Right cardiac atrium (tissue), 5 donors: Measurements from ENCODE around the gene PDLIM7. TPM values are rescaled to one million over a fixed set of nuclear protein-coding genes. Genes with fewer than 3 reads are reported as not detected.
A peak's percentile ranks its signal among the peaks of the same experiment; 100 is the strongest.

Source experiments
- ATAC-seq, 2 donors: fragments of 200-7000 bp; cut with Tn5 transposase; one replicate each; pipeline versions ENCODE4 v1.8.0 to v1.9.1; 2020; ENCODE audit warnings: moderate library complexity in 2 of 2, mild to moderate bottlenecking in 1 of 2
- DNase-seq, 3 donors: peaks; one replicate each; pipeline ENCODE4 v3.0.0-alpha.2; 2020
- H3K27ac ChIP-seq: one replicate; pipeline ENCODE4 v1.5.1; 2013; ENCODE audit warnings: mild to moderate bottlenecking, low read length, control low read depth, moderate library complexity
- H3K27me3 ChIP-seq: one replicate; pipeline ENCODE4 v1.6.1; 2013; ENCODE audit not compliant: control insufficient read depth, insufficient read depth
- H3K4me1 ChIP-seq: one replicate; pipeline ENCODE4 v1.6.1; 2013; ENCODE audit warnings: low read length; ENCODE audit not compliant: control insufficient read depth, insufficient read depth
- H3K4me3 ChIP-seq: one replicate; pipeline ENCODE4 v1.5.1; 2013; ENCODE audit warnings: low read length, control low read depth
- H3K9me3 ChIP-seq: one replicate; pipeline ENCODE4 v1.6.1; 2013; ENCODE audit warnings: low read length; ENCODE audit not compliant: control insufficient read depth
- whole genome bisulfite sequencing: extraction: QIAGEN DNeasy Blood & Tissue Kit; methylation state at CpG from one replicate; pipeline ENCODE4 v1.1.7; 2013; 5-methylcytosine and 5-hydroxymethylcytosine counted together
- intact Hi-C, 4 donors: fragments of 100-400 bp; cut with DNase I; formaldehyde crosslinking; loops; one replicate each; pipeline versions ENCODE4 v1.11.0 to v1.14.0; 2022 to 2023
- polyA plus RNA-seq: library from polyadenylated mRNA; stranded (reverse); fragments of 200-250 nt; gene quantifications from one replicate; pipeline ENCODE4 v1.2.3, GENCODE V29; 2013
- total RNA-seq, 4 donors: library from RNA; stranded (reverse); fragmentation: NEBNext Ultra II Directional; extraction: Animal tissue kit (Norgen Biotek cat#: 25700); gene quantifications; one replicate each; pipeline ENCODE4 v1.2.1, GENCODE V29; 2021
- donor health status: healthy with polysubstance abuse.
- donor health status: DM: no; HTN: yes; CAD: no.
- donor health status: DM: no; HTN: no; CAD: no.
- donor health status: DM: no; HTN: yes; CAD: no; lungs with severe emphysema.
- donor health status: DM: yes; HTN: yes; CAD: no.

PDLIM7 gene
- total and polyA plus RNA-seq, 5 donors: 35.0 to 71.5 (median 54.7) TPM

DNA sequence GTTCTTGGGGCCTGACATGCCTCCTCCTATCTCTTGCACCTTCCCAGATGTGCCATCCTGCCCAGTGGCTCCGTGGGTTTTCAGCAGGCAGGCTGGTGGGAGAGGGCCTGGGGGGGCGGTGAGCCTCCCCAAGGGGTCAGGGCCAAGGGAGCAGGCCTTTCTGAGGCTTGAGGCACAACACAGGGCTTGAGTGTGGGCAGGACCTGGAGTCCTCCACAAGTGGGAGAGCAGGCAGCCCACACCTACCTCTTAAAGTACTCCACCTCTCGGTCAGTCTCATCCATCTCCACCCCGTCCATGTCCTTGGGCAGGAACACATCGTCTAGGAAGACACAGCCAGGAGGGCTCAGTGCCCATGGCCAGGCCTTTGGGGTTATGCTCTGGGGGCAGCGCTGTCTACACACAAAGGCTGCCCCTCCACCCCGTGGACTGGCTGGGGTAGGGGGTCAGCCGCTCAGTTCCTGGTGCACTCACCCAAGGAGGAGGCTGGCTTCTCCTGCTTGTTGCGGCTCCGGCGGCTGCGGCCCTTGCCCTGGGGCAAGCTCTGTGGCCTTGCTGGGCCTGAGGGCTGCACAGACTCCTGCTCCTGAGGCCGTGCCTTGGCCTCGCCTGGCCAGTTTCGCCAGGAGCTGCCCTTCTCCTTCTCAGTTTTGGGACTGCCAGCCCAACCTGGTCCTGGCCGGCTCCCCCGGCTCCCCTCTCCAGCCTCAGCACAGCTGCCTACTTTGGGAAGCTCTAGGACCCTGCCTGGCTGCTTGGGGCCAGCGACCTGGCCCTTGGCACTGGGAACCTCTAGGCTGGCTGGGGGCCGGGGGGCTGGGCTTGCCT lies 26.5 kb upstream of the PDLIM7 start:
- Histone ChIP-seq H3K4me3 (no peak overlapping the region), H3K27ac (no peak overlapping the region), H3K4me1 (no peaks in the 10 kb centered on the region), H3K27me3 (no peaks in the 10 kb centered on the region), H3K9me3 (no peaks in the 10 kb centered on the region)
- 96% methylated on average over 19 of the region's 19 CpGs for WGBS
- peak in 1 of 3 donors; percentile 22 for DNase-seq
- intact Hi-C loops: no loop called here
- ATAC-seq: no peak

DNA sequence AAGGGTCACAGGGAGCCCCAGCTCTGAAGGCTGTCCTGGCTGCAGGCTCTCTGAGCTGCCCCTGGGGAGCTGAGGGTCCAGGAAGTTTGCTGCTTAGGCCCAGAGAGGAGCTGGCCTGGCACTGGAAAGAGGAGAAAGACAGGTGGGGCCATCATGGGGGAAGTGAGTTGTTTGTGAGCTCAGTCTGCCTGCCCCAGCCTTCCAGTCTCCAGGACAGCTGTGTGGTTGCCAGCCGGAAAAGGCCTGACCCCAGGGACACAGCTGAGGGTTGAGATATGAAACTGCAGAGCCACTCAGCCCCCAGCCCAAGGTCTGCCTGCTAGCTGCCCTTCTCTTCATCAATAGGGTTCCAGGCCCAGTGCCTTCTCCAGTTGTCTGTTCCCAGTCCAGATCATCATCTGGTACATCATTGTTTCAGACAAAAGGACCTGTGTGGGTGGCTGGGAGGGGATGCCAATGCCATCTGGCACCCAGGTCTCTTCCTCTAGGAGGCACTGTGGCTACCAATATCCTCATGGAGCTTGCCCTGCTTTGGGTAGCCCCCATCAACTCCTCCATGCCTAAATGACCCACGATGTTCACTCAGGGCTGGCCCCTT lies 23.6 kb upstream of the PDLIM7 start:
- H3K27me3 ChIP-seq: no peaks in the 10 kb centered on the region
- WGBS: 64% methylated on average over 2 of the region's 2 CpGs
- H3K27ac ChIP-seq: no peak overlapping the region
- intact Hi-C loops: no loop called here
- no peaks in the 10 kb centered on the region for H3K4me1 ChIP-seq
- H3K9me3 ChIP-seq: no peaks in the 10 kb centered on the region
- no peak overlapping the region for H3K4me3 ChIP-seq
- ATAC-seq (no peak), DNase-seq (peak in 2 of 3 donors; percentile 23 to 30)

DNA sequence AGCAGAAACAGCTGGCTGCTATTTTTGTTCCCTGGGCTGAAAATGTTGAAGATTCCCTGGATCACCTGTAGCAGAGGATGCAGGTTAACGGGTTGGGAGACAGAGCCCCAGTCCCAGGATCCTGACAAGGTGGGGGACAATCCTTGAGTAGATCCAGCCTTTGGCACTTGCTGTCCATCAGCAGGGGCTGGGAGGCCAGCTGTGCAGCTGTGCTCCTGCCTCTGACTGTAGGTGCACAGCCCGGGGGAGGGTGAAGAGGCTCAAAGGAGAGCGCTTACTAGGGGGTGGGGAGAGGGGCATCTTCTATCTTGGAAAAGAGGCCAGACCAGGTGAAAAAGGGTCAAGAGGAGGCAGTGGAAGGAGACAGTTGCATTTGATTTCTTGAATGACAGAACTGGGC lies 22.9 kb upstream of the PDLIM7 start:
- intact Hi-C loops: no loop called here
- no peak for ATAC-seq
- no peak overlapping the region for H3K27ac ChIP-seq
- H3K9me3 ChIP-seq: no peaks in the 10 kb centered on the region
- WGBS: 92% methylated on average over 3 of the region's 3 CpGs
- peak in 2 of 3 donors; percentile 22 to 27 for DNase-seq
- H3K4me3 ChIP-seq: no peak overlapping the region
- H3K4me1 ChIP-seq: peaks cover 3% of the 10 kb centered on the region
- no peaks in the 10 kb centered on the region for H3K27me3 ChIP-seq

DNA sequence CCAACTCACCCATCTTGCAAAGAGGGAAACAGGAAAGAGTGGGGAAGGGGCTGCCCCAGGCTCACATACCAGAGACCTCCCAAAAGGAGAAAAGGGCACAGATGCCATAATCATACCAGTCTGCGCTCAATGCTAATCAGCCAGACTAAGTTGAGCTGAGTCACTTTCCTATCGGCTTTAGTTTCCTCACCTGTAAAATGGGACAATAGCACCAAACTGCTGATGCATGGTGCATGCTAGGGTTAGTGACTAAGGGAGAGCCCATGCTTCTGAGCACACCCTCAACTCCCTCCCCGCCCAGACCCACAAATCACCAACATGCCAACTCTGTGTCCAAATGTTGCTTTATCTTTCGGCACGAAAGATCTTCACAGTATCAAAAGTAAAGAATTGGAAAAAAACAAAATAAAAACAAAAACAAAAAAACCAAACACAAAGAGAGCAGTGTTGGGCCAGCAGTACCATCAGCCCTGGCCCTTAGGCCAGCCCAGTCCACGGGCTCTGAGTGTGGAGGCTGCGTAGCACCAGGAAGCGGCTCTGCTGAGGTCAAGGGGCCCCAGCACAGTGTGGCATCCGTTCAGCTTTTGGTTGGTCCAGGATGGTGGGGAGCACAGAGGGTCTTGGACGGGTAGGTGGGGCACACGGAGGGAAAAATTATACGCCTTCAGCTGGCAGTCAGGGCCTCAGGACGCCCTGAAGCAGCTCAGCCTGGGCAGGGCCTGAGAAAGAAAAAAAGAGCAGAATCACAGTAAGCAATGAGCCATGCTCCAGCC lies 22.2 kb upstream of the PDLIM7 start:
- H3K4me1 ChIP-seq: peaks cover 3% of the 10 kb centered on the region
- no peak overlapping the region for H3K4me3 ChIP-seq
- DNase-seq (peak in 2 of 3 donors; percentile 29 to 32), ATAC-seq (no peak)
- no peak overlapping the region for H3K27ac ChIP-seq
- no peaks in the 10 kb centered on the region for H3K27me3 ChIP-seq
- intact Hi-C loops: no loop called here
- 79% methylated on average over 13 of the region's 13 CpGs for WGBS
- H3K9me3 ChIP-seq: no peaks in the 10 kb centered on the region

DNA sequence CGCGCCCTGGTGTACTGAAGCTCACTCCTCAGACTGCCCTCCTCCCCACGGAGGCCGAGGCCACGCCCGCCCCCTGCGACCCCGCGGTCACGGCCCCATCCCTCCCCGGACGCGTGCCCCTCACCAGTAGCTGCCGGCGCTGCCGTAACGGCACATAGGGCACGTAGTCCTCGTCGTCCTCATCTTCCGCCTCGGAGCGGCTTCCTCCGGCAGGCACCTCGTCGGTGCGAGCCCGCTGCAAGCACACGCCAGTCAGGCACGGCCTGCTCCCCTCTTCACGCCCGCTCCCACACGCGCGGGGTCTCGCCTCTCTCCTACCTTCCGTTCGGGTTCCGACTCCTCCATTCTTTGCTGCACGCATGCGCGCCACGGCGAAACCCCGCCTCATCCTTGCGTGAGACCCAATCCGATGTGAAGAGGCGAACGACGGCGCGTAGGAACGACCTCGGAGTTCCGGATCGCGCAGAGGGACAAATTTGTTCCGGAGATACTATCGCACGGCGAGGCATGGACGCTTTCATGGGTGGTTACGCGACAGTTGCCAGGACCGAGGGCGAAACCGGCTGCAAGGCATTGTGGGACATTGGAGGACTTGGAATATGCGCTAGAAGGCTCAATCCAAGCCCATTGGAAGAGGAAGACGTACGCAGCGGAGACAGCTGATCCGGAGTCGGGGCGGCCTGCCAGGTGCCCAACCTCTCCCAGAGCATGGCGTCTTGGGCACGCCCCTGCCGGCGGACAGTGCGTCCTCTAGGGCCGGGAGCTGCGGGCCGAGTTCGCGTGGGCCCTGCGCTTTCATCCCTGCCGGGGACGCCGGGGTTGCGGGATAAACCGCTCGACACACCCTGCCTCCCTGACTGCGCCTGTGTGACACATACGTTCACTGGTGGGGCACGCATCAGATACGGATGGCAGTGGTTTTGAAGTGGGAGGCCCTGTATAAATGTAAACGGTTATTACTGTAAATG lies 19.5 kb upstream of the PDLIM7 start, which contains the start of gene DDX41:
DDX41 (minus strand) TSS at position 361 of the 968 bp plus-strand sequence; CDS start at position 345, 16 bp downstream.
- intact Hi-C loops: no loop called here
- under 1% methylated on average over 96 of the region's 96 CpGs for WGBS
- Histone ChIP-seq H3K9me3 (no peaks in the 10 kb centered on the region), H3K4me3 (peak within 1 kb of the TSS; percentile 66), H3K27ac (peak within 1 kb of the TSS; percentile 90), H3K4me1 (peaks cover 3% of the 10 kb centered on the region), H3K27me3 (no peaks in the 10 kb centered on the region)
- ATAC-seq (peak; percentile 93 to 94), DNase-seq (peak; percentile 98 to 99 (median 99))

DNA sequence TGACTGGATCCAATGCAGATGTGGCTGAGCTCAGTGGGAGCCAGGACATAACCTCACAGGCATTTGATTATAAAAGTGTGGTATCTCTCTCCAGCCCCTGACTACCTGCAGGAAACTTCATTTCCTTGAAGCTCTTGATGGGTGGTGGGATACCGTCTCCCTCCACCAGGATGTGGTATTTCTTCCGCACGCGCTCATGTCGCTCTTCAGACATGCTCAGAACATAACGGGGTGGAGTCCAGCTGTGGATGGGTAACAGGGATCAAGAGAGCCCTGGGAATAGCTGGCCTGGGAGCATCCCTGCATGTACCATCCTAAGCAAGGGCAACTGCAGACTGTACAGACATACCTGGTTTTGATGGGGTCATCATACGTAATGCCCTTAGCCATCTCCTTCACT lies 18.2 kb upstream of the PDLIM7 start:
- peaks cover 3% of the 10 kb centered on the region for H3K4me1 ChIP-seq
- H3K27ac ChIP-seq: no peak overlapping the region
- DNase-seq (peak in 2 of 3 donors; percentile 23 to 38), ATAC-seq (no peak)
- no peak overlapping the region for H3K4me3 ChIP-seq
- intact Hi-C loops: no loop called here
- H3K9me3 ChIP-seq: no peaks in the 10 kb centered on the region
- WGBS: 85% methylated on average over 7 of the region's 7 CpGs
- no peaks in the 10 kb centered on the region for H3K27me3 ChIP-seq

DNA sequence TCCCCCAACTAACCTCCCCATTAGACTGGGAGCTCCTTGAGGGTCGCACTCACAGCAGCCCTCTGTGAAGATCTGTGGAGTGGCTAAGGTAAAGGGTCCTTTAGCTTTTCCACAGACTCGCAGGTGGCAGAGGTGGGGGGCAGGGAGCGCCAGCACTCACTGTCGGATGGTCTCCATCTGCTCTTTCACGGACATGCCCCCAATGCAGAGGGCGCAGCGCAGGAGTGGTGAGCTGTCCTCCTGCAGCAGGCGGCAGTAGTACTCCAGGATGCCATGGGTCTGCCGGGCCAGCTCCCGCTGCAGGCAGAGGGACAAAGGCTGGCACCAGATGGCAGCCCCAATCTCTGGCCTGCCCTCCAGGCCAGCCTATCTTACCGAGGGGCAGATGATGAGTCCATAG lies 17.1 kb upstream of the PDLIM7 start:
- DNase-seq: peak in 2 of 3 donors; percentile 40 to 48
- WGBS: 93% methylated on average over 11 of the region's 11 CpGs
- Histone ChIP-seq H3K27ac (no peak overlapping the region), H3K27me3 (no peaks in the 10 kb centered on the region), H3K9me3 (no peaks in the 10 kb centered on the region), H3K4me3 (no peak overlapping the region), H3K4me1 (peaks cover 3% of the 10 kb centered on the region)
- ATAC-seq: no peak
- intact Hi-C loops: no loop called here

DNA sequence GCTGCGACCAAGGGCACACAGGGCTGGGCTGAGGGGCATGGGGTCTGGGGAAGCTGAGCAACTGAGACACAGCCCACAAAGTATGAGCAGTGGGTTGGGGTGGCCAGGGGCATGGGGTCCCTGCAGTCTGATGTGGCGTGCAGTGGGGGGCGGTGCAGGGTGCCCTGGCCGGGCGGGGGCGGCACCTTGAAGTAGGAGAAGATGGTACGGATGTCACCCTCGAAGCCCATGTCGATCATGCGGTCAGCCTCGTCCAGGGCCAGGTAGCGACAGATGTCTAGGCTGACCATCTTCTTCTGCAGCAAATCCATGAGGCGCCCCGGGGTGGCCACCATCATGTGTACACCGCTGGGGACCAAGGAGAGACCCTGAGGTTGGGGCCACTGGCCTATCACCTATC lies 16.1 kb upstream of the PDLIM7 start:
- WGBS: 96% methylated on average over 15 of the region's 15 CpGs
- Histone ChIP-seq H3K27ac (no peak overlapping the region), H3K27me3 (no peaks in the 10 kb centered on the region), H3K9me3 (no peaks in the 10 kb centered on the region), H3K4me1 (peaks cover 3% of the 10 kb centered on the region), H3K4me3 (no peak overlapping the region)
- DNase-seq (peak in 2 of 3 donors; percentile 26 to 52), ATAC-seq (no peak)
- intact Hi-C loops: no loop called here

DNA sequence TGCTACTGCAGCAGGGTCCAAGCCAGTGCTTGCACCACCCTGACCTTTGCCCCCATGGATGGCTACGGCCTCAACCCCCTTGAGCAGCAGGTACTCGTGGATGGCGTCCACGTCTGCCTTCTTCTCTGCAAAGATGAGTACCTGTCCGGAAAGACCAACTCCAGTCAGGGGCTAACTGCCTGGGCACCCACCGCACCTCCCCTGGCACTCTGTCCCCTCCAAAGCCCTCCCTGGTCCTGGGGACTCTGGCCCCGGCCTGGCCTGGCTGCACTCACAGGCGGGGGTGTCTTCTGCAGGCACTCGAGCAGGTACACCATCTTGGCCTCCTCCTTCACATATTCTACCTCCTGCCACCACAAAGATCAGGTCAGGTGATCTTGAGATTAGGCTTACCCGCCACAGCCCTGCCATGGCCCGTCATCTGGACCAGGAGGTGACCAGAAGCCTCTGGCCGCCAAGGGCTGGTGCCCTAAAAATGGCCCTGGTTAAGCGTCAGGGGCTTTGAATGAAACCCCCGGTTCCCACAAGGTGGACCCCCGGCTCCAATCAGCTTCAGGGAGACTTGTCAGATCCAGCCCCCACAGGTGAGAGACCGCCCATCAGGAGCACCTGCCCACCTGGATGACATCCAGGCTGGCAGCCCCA lies 15.5 kb upstream of the PDLIM7 start:
- Histone ChIP-seq H3K4me3 (no peak overlapping the region), H3K4me1 (peaks cover 3% of the 10 kb centered on the region), H3K27ac (no peak overlapping the region), H3K27me3 (no peaks in the 10 kb centered on the region), H3K9me3 (no peaks in the 10 kb centered on the region)
- ATAC-seq (no peak), DNase-seq (peak in 2 of 3 donors; percentile 38 to 43)
- intact Hi-C loops: no loop called here
- 89% methylated on average over 16 of the region's 16 CpGs for WGBS
